Measurements from ENCODE around the gene SUGCT. TPM values are rescaled to one million over a fixed set of nuclear protein-coding genes. Genes with fewer than 3 reads are reported as not detected.

The SUGCT gene
- total RNA-seq: 1 to 10 TPM; 1.2 to 1.9 TPM

GRCh38 chr7:40134428-40135316 is at the start of gene SUGCT, which contains the start of gene MPLKIP:
Gene SUGCT (plus strand): TSS chr7:40135005.
Gene MPLKIP (minus strand): TSS chr7:40134622. CDS start chr7:40134567, 55 bp downstream.
- peak within 1 kb of the TSS; percentile 80 for H3K4me3 Mint-ChIP-seq
- POLR2A ChIA-PET: interaction anchor here (0.6 kb wide), 1 partner anchor 738 kb away, joined by 3 read pairs; no protein-coding TSS in a partner anchor
- intact Hi-C loops (cut with DNase I, micrococcal nuclease): loop anchor here (1.0 to 10.0 kb wide), 9 partner anchors 78 to 568 kb away; partner anchors contain the start of genes RALA (in 2 of the 2) and YAE1 (in 2 of the 2)

GRCh38 chr7:40092182-40092581 is 42.6 kb upstream of the SUGCT start:
- Mint-ChIP-seq H3K4me1 (peaks cover 10% of the 10 kb centered on the region), H3K9me3 (ENCODE audit: low read depth) (no peaks in the 10 kb centered on the region), H3K27me3 (no peaks in the 10 kb centered on the region), H3K27ac (no peak overlapping the region), H3K4me3 (no peak overlapping the region), H3K36me3 (ENCODE audit: low read depth) (peaks cover 34% of the 10 kb centered on the region)
- POLR2A ChIA-PET: interaction anchor here (0.6 kb wide), 1 partner anchor 25 kb away, joined by 4 read pairs; no protein-coding TSS in a partner anchor
- ATAC-seq (no peak), DNase-seq (no peak)
- CTCF ChIA-PET: no interaction called here
- intact Hi-C loops (cut with DNase I, micrococcal nuclease): no loop called here

More at GRCh38 chr7:40134428-40135316, at the start of gene SUGCT, which contains the start of gene MPLKIP:
- Mint-ChIP-seq H3K36me3 (ENCODE audit: low read depth) (peaks cover 12% of the 10 kb centered on the region), H3K9me3 (ENCODE audit: low read depth) (no peaks in the 10 kb centered on the region), H3K4me1 (peaks cover 28% of the 10 kb centered on the region), H3K27ac (peak within 1 kb of the TSS; percentile 92), H3K27me3 (peaks cover 3% of the 10 kb centered on the region)
- peak; percentile 86 for ATAC-seq
- CTCF ChIA-PET: interaction anchor here (0.6 to 1.4 kb wide), 8 partner anchors 8 to 280 kb away, joined by 3 to 5 read pairs (median 4); no protein-coding TSS in a partner anchor
- DNase-seq: peak; percentile 90

GRCh38 chr7:40093631-40094350 is 41.0 kb upstream of the SUGCT start:
- peaks cover 25% of the 10 kb centered on the region for H3K36me3 Mint-ChIP-seq (ENCODE audit: low read depth)
- no peak overlapping the region for H3K4me3 Mint-ChIP-seq
- CTCF ChIA-PET: interaction anchor here (1.1 kb wide), 1 partner anchor 42 kb away, joined by 5 read pairs; no protein-coding TSS in a partner anchor
- H3K4me1 Mint-ChIP-seq: peaks cover 10% of the 10 kb centered on the region
- no peaks in the 10 kb centered on the region for H3K9me3 Mint-ChIP-seq (ENCODE audit: low read depth)
- POLR2A ChIA-PET: no interaction called here
- no peak for DNase-seq
- intact Hi-C loops (cut with DNase I, micrococcal nuclease): no loop called here
- no peaks in the 10 kb centered on the region for H3K27me3 Mint-ChIP-seq
- H3K27ac Mint-ChIP-seq: no peak overlapping the region
- ATAC-seq: no peak

- CTCF ChIA-PET: no interaction called here
- peaks cover 6% of the 10 kb centered on the region for H3K4me1 Mint-ChIP-seq
- no peaks in the 10 kb centered on the region for H3K9me3 Mint-ChIP-seq (ENCODE audit: low read depth)
- H3K27me3 Mint-ChIP-seq: no peaks in the 10 kb centered on the region
- no peak for ATAC-seq
- H3K27ac Mint-ChIP-seq: no peak overlapping the region
- POLR2A ChIA-PET: no interaction called here
- DNase-seq: no peak
- intact Hi-C loops (cut with DNase I, micrococcal nuclease): no loop called here
- H3K4me3 Mint-ChIP-seq: no peak overlapping the region
- peaks cover 19% of the 10 kb centered on the region for H3K36me3 Mint-ChIP-seq (ENCODE audit: low read depth)
These were observed 39.6 kb upstream of the SUGCT start for GRCh38 chr7:40095230-40095629.

GRCh38 chr7:40095695-40096327 is 39.0 kb upstream of the SUGCT start:
- no peaks in the 10 kb centered on the region for H3K9me3 Mint-ChIP-seq (ENCODE audit: low read depth)
- no peaks in the 10 kb centered on the region for H3K27me3 Mint-ChIP-seq
- POLR2A ChIA-PET: no interaction called here
- H3K36me3 Mint-ChIP-seq (ENCODE audit: low read depth): peaks cover 17% of the 10 kb centered on the region
- peak overlapping the region; percentile 37 for H3K27ac Mint-ChIP-seq
- CTCF ChIA-PET: no interaction called here
- peaks cover 6% of the 10 kb centered on the region for H3K4me1 Mint-ChIP-seq
- ATAC-seq (no peak), DNase-seq (no peak)
- intact Hi-C loops (cut with DNase I, micrococcal nuclease): no loop called here
- H3K4me3 Mint-ChIP-seq: no peak overlapping the region

- Mint-ChIP-seq H3K27ac (no peak overlapping the region), H3K4me3 (no peak overlapping the region), H3K36me3 (ENCODE audit: low read depth) (peaks cover 15% of the 10 kb centered on the region), H3K27me3 (no peaks in the 10 kb centered on the region), H3K4me1 (peaks cover 6% of the 10 kb centered on the region), H3K9me3 (ENCODE audit: low read depth) (no peaks in the 10 kb centered on the region)
- ChIA-PET POLR2A (interaction anchor here (0.6 kb wide), 1 partner anchor 79 kb away, joined by 4 read pairs; no protein-coding TSS in a partner anchor), CTCF (interaction anchor here (0.7 to 1.4 kb wide), 4 partner anchors 37 to 272 kb away, joined by 3 to 5 read pairs (median 4); partner anchors contain the start of gene SUGCT)
- no peak for DNase-seq
- intact Hi-C loops (cut with DNase I, micrococcal nuclease): no loop called here
- ATAC-seq: no peak
These were observed 37.1 kb upstream of the SUGCT start for GRCh38 chr7:40097728-40098127.

GRCh38 chr7:40098810-40099209 is 36.0 kb upstream of the SUGCT start:
- peaks cover 10% of the 10 kb centered on the region for H3K36me3 Mint-ChIP-seq (ENCODE audit: low read depth)
- intact Hi-C loops (cut with DNase I, micrococcal nuclease): no loop called here
- H3K4me3 Mint-ChIP-seq: no peak overlapping the region
- CTCF ChIA-PET: interaction anchor here (0.6 to 1.4 kb wide), 3 partner anchors 34 to 567 kb away, joined by 3 read pairs; no protein-coding TSS in a partner anchor
- H3K27me3 Mint-ChIP-seq: no peaks in the 10 kb centered on the region
- peaks cover 6% of the 10 kb centered on the region for H3K4me1 Mint-ChIP-seq
- no peak for DNase-seq
- POLR2A ChIA-PET: interaction anchor here (0.7 kb wide), 1 partner anchor 289 kb away, joined by 4 read pairs; no protein-coding TSS in a partner anchor
- no peak overlapping the region for H3K27ac Mint-ChIP-seq
- ATAC-seq: no peak
- no peaks in the 10 kb centered on the region for H3K9me3 Mint-ChIP-seq (ENCODE audit: low read depth)

GRCh38 chr7:40099837-40100236 is 35.0 kb upstream of the SUGCT start:
- POLR2A ChIA-PET: no interaction called here
- no peak for ATAC-seq
- intact Hi-C loops (cut with DNase I, micrococcal nuclease): no loop called here

GRCh38 chr7:40101201-40101600 is 33.6 kb upstream of the SUGCT start:
- no peak overlapping the region for H3K4me3 Mint-ChIP-seq
- no peaks in the 10 kb centered on the region for H3K9me3 Mint-ChIP-seq (ENCODE audit: low read depth)
- ATAC-seq (no peak), DNase-seq (no peak)
- intact Hi-C loops (cut with DNase I, micrococcal nuclease): no loop called here
- no peak overlapping the region for H3K27ac Mint-ChIP-seq
- POLR2A ChIA-PET: no interaction called here
- CTCF ChIA-PET: interaction anchor here (0.8 to 1.0 kb wide), 2 partner anchors 10 to 48 kb away, joined by 3 read pairs; no protein-coding TSS in a partner anchor
- peaks cover under 1% of the 10 kb centered on the region for H3K4me1 Mint-ChIP-seq
- H3K27me3 Mint-ChIP-seq: no peaks in the 10 kb centered on the region
- no peaks in the 10 kb centered on the region for H3K36me3 Mint-ChIP-seq (ENCODE audit: low read depth)

More at GRCh38 chr7:40099837-40100236, 35.0 kb upstream of the SUGCT start:
- DNase-seq: no peak
- H3K4me1 Mint-ChIP-seq: peaks cover 6% of the 10 kb centered on the region
- H3K9me3 Mint-ChIP-seq (ENCODE audit: low read depth): no peaks in the 10 kb centered on the region
- no peaks in the 10 kb centered on the region for H3K27me3 Mint-ChIP-seq
- H3K4me3 Mint-ChIP-seq: no peak overlapping the region
- no peak overlapping the region for H3K27ac Mint-ChIP-seq
- peaks cover 6% of the 10 kb centered on the region for H3K36me3 Mint-ChIP-seq (ENCODE audit: low read depth)
- CTCF ChIA-PET: no interaction called here

GRCh38 chr7:40102897-40103296 is 31.9 kb upstream of the SUGCT start:
- H3K4me3 Mint-ChIP-seq: no peak overlapping the region
- H3K27me3 Mint-ChIP-seq: no peaks in the 10 kb centered on the region
- ATAC-seq (no peak), DNase-seq (no peak)
- no peaks in the 10 kb centered on the region for H3K36me3 Mint-ChIP-seq (ENCODE audit: low read depth)
- H3K27ac Mint-ChIP-seq: no peak overlapping the region
- ChIA-PET CTCF (no interaction called here), POLR2A (no interaction called here)
- H3K4me1 Mint-ChIP-seq: no peaks in the 10 kb centered on the region
- intact Hi-C loops (cut with DNase I, micrococcal nuclease): no loop called here
- no peaks in the 10 kb centered on the region for H3K9me3 Mint-ChIP-seq (ENCODE audit: low read depth)

- Mint-ChIP-seq H3K4me1 (no peaks in the 10 kb centered on the region), H3K27ac (no peak overlapping the region), H3K36me3 (ENCODE audit: low read depth) (peaks cover 1% of the 10 kb centered on the region), H3K9me3 (ENCODE audit: low read depth) (no peaks in the 10 kb centered on the region), H3K4me3 (no peak overlapping the region), H3K27me3 (no peaks in the 10 kb centered on the region)
- ChIA-PET POLR2A (no interaction called here), CTCF (no interaction called here)
- DNase-seq: no peak
- ATAC-seq: no peak
- intact Hi-C loops (cut with DNase I, micrococcal nuclease): no loop called here
These were observed 28.8 kb upstream of the SUGCT start for GRCh38 chr7:40105879-40106473.
